HUES48 (cell line): ENCODE results near the gene ABI3BP.

Experiments
- H3K27ac ChIP-seq: one replicate; pipeline ENCODE4 v1.7.0; 2013; ENCODE audit warnings: low read depth, low read length, inconsistent platforms
- H3K27me3 ChIP-seq: 2 replicates; pipeline ENCODE4 v1.6.1; 2013; ENCODE audit warnings: mild to moderate bottlenecking, low read length; ENCODE audit not compliant: control insufficient read depth, insufficient read depth
- H3K36me3 ChIP-seq: 2 replicates; pipeline ENCODE4 v1.6.1; 2013; ENCODE audit warnings: low read length; ENCODE audit not compliant: control insufficient read depth, insufficient read depth
- H3K4me1 ChIP-seq: 2 replicates; pipeline ENCODE4 v1.6.1; 2013; ENCODE audit warnings: mild to moderate bottlenecking, low read length; ENCODE audit not compliant: control insufficient read depth, insufficient read depth
- H3K4me3 ChIP-seq: 2 replicates; pipeline ENCODE4 v1.5.1; 2013; ENCODE audit warnings: mild to moderate bottlenecking, low read depth, low read length
- H3K9ac ChIP-seq: 2 replicates; pipeline ENCODE4 v1.6.1; 2013; ENCODE audit warnings: mild to moderate bottlenecking, low read depth, low read length, moderate library complexity
- H3K9me3 ChIP-seq: 2 replicates; pipeline ENCODE4 v1.6.1; 2013; ENCODE audit warnings: low read length; ENCODE audit not compliant: control insufficient read depth, insufficient read depth

Gene ABI3BP

GRCh38 chr3:100776746-100777145, 216.5 kb downstream of the ABI3BP start:
- no peak overlapping the region for H3K9ac ChIP-seq
- no peaks in the 10 kb centered on the region for H3K36me3 ChIP-seq
- H3K4me3 ChIP-seq: no peak overlapping the region
- no peaks in the 10 kb centered on the region for H3K9me3 ChIP-seq
- H3K27ac ChIP-seq: no peak overlapping the region
- H3K4me1 ChIP-seq: no peaks in the 10 kb centered on the region
- H3K27me3 ChIP-seq: no peaks in the 10 kb centered on the region

- Histone ChIP-seq H3K9me3 (no peaks in the 10 kb centered on the region), H3K27ac (no peak overlapping the region), H3K27me3 (no peaks in the 10 kb centered on the region), H3K9ac (no peak overlapping the region), H3K4me3 (no peak overlapping the region), H3K4me1 (no peaks in the 10 kb centered on the region), H3K36me3 (no peaks in the 10 kb centered on the region)
These were observed 217.0 kb downstream of the ABI3BP start for GRCh38 chr3:100776097-100776729.

DNA sequence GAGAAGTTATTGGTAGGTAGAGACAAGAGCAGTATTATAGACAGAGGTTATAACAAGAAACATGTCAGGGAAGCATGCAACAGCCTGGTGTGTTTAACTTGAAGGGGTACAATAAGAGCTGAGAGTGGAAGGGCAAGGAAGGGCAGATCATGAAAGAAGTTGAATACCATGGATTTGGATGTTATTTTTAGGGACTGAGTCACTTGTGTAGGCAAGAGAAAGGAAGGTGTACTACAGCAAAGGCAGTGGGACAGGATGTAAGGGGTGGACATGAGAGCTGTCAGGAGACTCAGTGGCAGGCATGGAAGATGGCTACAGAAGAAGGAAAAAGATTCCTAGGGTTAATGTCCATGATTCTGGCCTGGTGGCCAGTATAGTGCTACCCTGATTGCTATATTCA, 217.6 kb downstream of the ABI3BP start:
- no peaks in the 10 kb centered on the region for H3K9me3 ChIP-seq
- H3K4me3 ChIP-seq: no peak overlapping the region
- no peaks in the 10 kb centered on the region for H3K4me1 ChIP-seq
- H3K27ac ChIP-seq: no peak overlapping the region
- no peaks in the 10 kb centered on the region for H3K27me3 ChIP-seq
- no peak overlapping the region for H3K9ac ChIP-seq
- no peaks in the 10 kb centered on the region for H3K36me3 ChIP-seq

DNA sequence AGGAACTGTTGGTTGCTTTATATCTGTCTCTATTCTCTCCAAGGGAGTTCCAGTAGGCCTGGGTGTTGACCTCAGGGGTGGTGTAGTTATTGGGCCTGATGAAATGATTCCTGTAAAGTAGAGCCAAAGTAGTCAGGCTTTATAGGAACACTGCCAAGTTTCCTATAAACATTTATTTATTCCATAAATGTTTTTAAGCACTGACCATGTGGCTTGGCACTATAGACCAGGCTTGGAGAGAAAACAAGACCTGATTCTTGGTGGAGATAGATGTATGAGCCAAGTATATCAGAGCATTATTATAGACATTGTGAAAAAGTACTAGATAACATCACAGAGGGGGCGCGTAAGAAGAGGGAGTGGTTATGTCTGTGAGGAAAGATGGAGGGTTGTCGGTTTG, 218.0 kb downstream of the ABI3BP start:
- Histone ChIP-seq H3K36me3 (no peaks in the 10 kb centered on the region), H3K27me3 (no peaks in the 10 kb centered on the region), H3K9ac (no peak overlapping the region), H3K27ac (no peak overlapping the region), H3K4me3 (no peak overlapping the region), H3K9me3 (no peaks in the 10 kb centered on the region), H3K4me1 (peaks cover 4% of the 10 kb centered on the region; the same call in 1 of the 2 replicates)

GRCh38 chr3:100769693-100770092, 223.5 kb downstream of the ABI3BP start:
- Histone ChIP-seq H3K27ac (peak overlapping the region; percentile 59), H3K4me3 (no peak overlapping the region), H3K9me3 (no peaks in the 10 kb centered on the region), H3K36me3 (no peaks in the 10 kb centered on the region), H3K27me3 (no peaks in the 10 kb centered on the region), H3K9ac (no peak overlapping the region), H3K4me1 (peaks cover 17% of the 10 kb centered on the region)

GRCh38 chr3:100766069-100766468, 227.2 kb downstream of the ABI3BP start:
- H3K27me3 ChIP-seq: no peaks in the 10 kb centered on the region
- H3K9ac ChIP-seq: no peak overlapping the region
- no peaks in the 10 kb centered on the region for H3K36me3 ChIP-seq
- H3K4me3 ChIP-seq: no peak overlapping the region
- peaks cover 21% of the 10 kb centered on the region for H3K4me1 ChIP-seq
- H3K27ac ChIP-seq: no peak overlapping the region
- H3K9me3 ChIP-seq: no peaks in the 10 kb centered on the region

- H3K27me3 ChIP-seq: no peaks in the 10 kb centered on the region
- no peak overlapping the region for H3K4me3 ChIP-seq
- H3K9ac ChIP-seq: no peak overlapping the region
- H3K9me3 ChIP-seq: no peaks in the 10 kb centered on the region
- H3K36me3 ChIP-seq: no peaks in the 10 kb centered on the region
- H3K4me1 ChIP-seq: peaks cover 20% of the 10 kb centered on the region
- no peak overlapping the region for H3K27ac ChIP-seq
These were observed 227.7 kb downstream of the ABI3BP start for GRCh38 chr3:100765437-100765975.

DNA sequence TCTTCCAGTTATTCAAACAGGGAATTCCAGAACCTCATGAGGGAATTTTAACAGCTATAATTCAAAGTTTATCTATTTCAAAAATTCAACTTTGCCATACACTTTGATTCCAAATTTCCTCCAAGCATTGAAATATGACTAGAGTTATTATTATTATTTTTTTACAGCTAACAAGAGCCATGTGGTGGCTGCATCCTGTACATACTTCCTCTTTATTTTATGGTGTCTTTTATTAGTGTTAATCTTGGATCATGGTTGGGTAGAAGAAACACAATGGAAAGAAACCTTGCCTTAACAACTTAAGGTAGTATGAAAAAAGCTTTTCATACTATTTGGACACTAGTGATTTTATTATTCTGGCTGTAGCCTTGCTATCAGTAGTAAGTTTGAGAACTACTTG, 231.3 kb downstream of the ABI3BP start:
- no peak overlapping the region for H3K9ac ChIP-seq
- H3K27ac ChIP-seq: no peak overlapping the region
- H3K4me1 ChIP-seq: peaks cover 25% of the 10 kb centered on the region
- no peaks in the 10 kb centered on the region for H3K9me3 ChIP-seq
- H3K27me3 ChIP-seq: no peaks in the 10 kb centered on the region
- no peaks in the 10 kb centered on the region for H3K36me3 ChIP-seq
- no peak overlapping the region for H3K4me3 ChIP-seq

DNA sequence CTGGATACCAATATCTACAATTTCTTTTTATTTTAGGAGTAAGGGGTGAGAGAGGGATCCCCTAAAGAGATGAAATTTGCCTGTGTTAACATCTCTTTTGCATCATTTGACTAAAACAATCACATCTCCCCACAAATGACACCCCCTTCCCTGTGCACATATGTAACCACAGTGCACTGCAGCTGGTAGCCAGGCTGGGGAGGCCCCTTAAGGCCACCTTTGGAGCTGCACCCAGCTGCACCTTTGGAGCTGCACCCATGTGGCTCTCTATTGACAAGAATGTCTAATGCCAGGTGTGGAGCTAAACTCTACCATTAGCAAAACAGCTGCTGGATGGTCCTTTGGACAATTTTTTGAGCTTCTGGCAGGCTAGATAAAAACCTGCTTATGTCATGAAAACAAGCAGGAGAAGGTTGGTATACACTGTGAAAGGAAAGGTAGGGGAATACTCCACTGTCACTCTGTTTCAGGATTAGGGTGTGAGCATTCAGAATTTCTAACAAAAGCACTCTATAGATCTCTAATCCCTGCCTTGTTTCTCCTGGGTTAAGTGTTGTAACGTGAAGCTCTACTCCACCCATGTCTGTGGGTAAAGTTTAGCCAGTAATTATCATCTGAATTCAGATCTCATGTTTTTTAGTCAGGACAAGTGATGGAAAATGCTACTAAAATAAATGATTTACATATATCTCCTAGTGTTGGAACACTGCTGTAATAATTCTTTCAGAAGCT, 231.8 kb downstream of the ABI3BP start:
- H3K27ac ChIP-seq: no peak overlapping the region
- H3K9ac ChIP-seq: no peak overlapping the region
- H3K36me3 ChIP-seq: no peaks in the 10 kb centered on the region
- H3K9me3 ChIP-seq: no peaks in the 10 kb centered on the region
- peaks cover 25% of the 10 kb centered on the region for H3K4me1 ChIP-seq
- H3K27me3 ChIP-seq: no peaks in the 10 kb centered on the region
- no peak overlapping the region for H3K4me3 ChIP-seq

GRCh38 chr3:100760377-100760776, 232.8 kb downstream of the ABI3BP start:
- Histone ChIP-seq H3K9me3 (no peaks in the 10 kb centered on the region), H3K36me3 (no peaks in the 10 kb centered on the region), H3K4me1 (peaks cover 25% of the 10 kb centered on the region), H3K9ac (no peak overlapping the region), H3K27me3 (no peaks in the 10 kb centered on the region), H3K27ac (no peak overlapping the region), H3K4me3 (no peak overlapping the region)

- Histone ChIP-seq H3K36me3 (no peaks in the 10 kb centered on the region), H3K4me3 (no peak overlapping the region), H3K4me1 (peaks cover 29% of the 10 kb centered on the region), H3K9ac (no peak overlapping the region), H3K27me3 (no peaks in the 10 kb centered on the region), H3K27ac (no peak overlapping the region), H3K9me3 (no peaks in the 10 kb centered on the region)
These were observed 233.3 kb downstream of the ABI3BP start for GRCh38 chr3:100759950-100760349.
